ENCODE data around the gene ARHGAP15.

GRCh38 chr2:143435131-143435530, 305.9 kb downstream of the ARHGAP15 start:
- no peak for TF ChIP-seq CTCF (IDR thresholded peaks at IDR 0.05)
- no peak for TF ChIP-seq POLR2A (IDR thresholded peaks at IDR 0.05)
- TF ChIP-seq POLR2AphosphoS5 (IDR thresholded peaks at IDR 0.05): no peak

Measured in suprapubic skin (tissue), 4 donors.